Glutamatergic neuron (in vitro differentiated cells): ENCODE data around the gene EFEMP1. TPM values are rescaled to one million over a fixed set of nuclear protein-coding genes. Genes with fewer than 3 reads are reported as not detected.

Experiments
- DNase-seq: peaks from one replicate; pipeline ENCODE4 v3.0.0; 2022
- H3K27ac Mint-ChIP-seq: one replicate; pipeline ENCODE4 v1.8.0; 2020; ENCODE audit warnings: mild to moderate bottlenecking, mixed read lengths, inconsistent platforms; ENCODE audit not compliant: unreplicated experiment
- H3K27me3 Mint-ChIP-seq: one replicate; pipeline ENCODE4 v1.8.0; 2020; ENCODE audit warnings: mild to moderate bottlenecking, moderate library complexity, mixed read lengths, inconsistent platforms; ENCODE audit not compliant: unreplicated experiment
- H3K36me3 Mint-ChIP-seq: one replicate; pipeline ENCODE4 v1.8.0; 2020; ENCODE audit warnings: mild to moderate bottlenecking, mixed read lengths, inconsistent platforms; ENCODE audit not compliant: unreplicated experiment
- H3K4me1 Mint-ChIP-seq: one replicate; pipeline ENCODE4 v1.8.0; 2020; ENCODE audit warnings: mild to moderate bottlenecking, low read depth, mixed read lengths, inconsistent platforms; ENCODE audit not compliant: unreplicated experiment
- H3K4me3 Mint-ChIP-seq: one replicate; pipeline ENCODE4 v1.8.0; 2020; ENCODE audit warnings: mild to moderate bottlenecking, mixed read lengths, inconsistent platforms; ENCODE audit not compliant: unreplicated experiment
- H3K9me3 Mint-ChIP-seq: one replicate; pipeline ENCODE4 v1.8.0; 2020; ENCODE audit warnings: mild to moderate bottlenecking, moderate library complexity, mixed read lengths, inconsistent platforms; ENCODE audit not compliant: unreplicated experiment
- CTCF ChIP-seq: fragments of 200-600 bp; sonication (generic); IDR thresholded peaks from one replicate; pipeline ENCODE4 v1.5.0; 2021; ENCODE audit not compliant: partially characterized antibody, unreplicated experiment
- long read RNA-seq: library from polyadenylated mRNA; unstranded; transcript quantifications from one replicate; pipeline ENCODE4 v2.0.0, GENCODE V29; 2020; ENCODE audit not compliant: unreplicated experiment
- total RNA-seq: library from RNA; stranded (reverse); fragmentation: NEBNext Ultra II Directional; extraction: Animal tissue kit (Norgen Biotek cat#: 25700); gene quantifications from one replicate; pipeline ENCODE4 v1.2.1, GENCODE V29; 2021; ENCODE audit not compliant: unreplicated experiment

The EFEMP1 gene
- total RNA-seq: 1.2 TPM
- long read RNA-seq: 0 reads

- Mint-ChIP-seq H3K4me3 (peak within 1 kb of the TSS; percentile 89), H3K9me3 (no peaks in the 10 kb centered on the region), H3K36me3 (no peaks in the 10 kb centered on the region), H3K27ac (peak within 1 kb of the TSS; percentile 25), H3K4me1 (peaks cover 2% of the 10 kb centered on the region), H3K27me3 (peaks cover 4% of the 10 kb centered on the region)
- DNase-seq: peak; percentile 80
- no peak for TF ChIP-seq CTCF
These were observed at the start of gene EFEMP1 for GRCh38 chr2:55923091-55923981. TSS of gene EFEMP1 (minus strand) at chr2:55923782. CDS start at chr2:55922440, 1,342 bp downstream.

GRCh38 chr2:55970500-55970899 lies 46.9 kb upstream of the EFEMP1 start:
- Mint-ChIP-seq H3K27me3 (peaks cover 2% of the 10 kb centered on the region), H3K36me3 (no peaks in the 10 kb centered on the region), H3K4me3 (no peak overlapping the region), H3K4me1 (no peaks in the 10 kb centered on the region), H3K9me3 (no peaks in the 10 kb centered on the region), H3K27ac (no peak overlapping the region)
- TF ChIP-seq CTCF: no peak
- no peak for DNase-seq

- H3K9me3 Mint-ChIP-seq: no peaks in the 10 kb centered on the region
- H3K36me3 Mint-ChIP-seq: no peaks in the 10 kb centered on the region
- H3K4me1 Mint-ChIP-seq: no peaks in the 10 kb centered on the region
- peaks cover 2% of the 10 kb centered on the region for H3K27me3 Mint-ChIP-seq
- DNase-seq: no peak
- no peak overlapping the region for H3K4me3 Mint-ChIP-seq
- no peak overlapping the region for H3K27ac Mint-ChIP-seq
- TF ChIP-seq CTCF: no peak
These were observed 45.4 kb upstream of the EFEMP1 start for GRCh38 chr2:55968941-55969340.

- no peaks in the 10 kb centered on the region for H3K9me3 Mint-ChIP-seq
- no peak for DNase-seq
- no peaks in the 10 kb centered on the region for H3K4me1 Mint-ChIP-seq
- H3K36me3 Mint-ChIP-seq: no peaks in the 10 kb centered on the region
- H3K27ac Mint-ChIP-seq: no peak overlapping the region
- no peak for TF ChIP-seq CTCF
- peaks cover 2% of the 10 kb centered on the region for H3K27me3 Mint-ChIP-seq
- H3K4me3 Mint-ChIP-seq: no peak overlapping the region
These were observed 43.0 kb upstream of the EFEMP1 start for GRCh38 chr2:55966401-55967118.
